HG02938 (cell line): Measurements from ENCODE around the gene CXCR5.

ENCODE experiments used
- ATAC-seq: cut with Tn5 transposase; IDR thresholded peaks from one replicate; pipeline ENCODE4 v1.9.1; 2021; ENCODE audit warnings: mild to moderate bottlenecking, moderate library complexity; ENCODE audit not compliant: unreplicated experiment

CXCR5 gene

DNA sequence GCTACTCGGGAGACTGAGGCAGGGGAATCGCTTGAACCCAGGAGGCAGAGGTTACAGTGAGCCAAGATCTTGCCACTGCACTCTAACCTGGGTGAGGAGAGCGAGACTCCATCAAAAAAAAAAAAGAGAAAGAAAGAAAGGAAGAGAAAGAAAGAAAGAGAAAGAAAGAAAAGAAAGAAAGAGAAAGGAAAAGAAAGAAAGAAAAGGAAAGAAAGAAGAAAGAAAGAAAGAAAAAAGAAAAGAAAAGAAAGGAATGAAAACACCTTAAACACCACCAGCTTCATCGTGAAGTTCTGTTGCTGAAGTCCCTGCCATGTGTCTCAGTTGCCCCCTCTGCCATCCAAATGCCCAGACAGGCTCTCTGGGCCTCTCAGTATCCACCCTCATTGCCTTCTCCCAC lies 9.9 kb upstream of the CXCR5 start:
- ATAC-seq = no peak

- ATAC-seq = no peak
Measured at GRCh38 chr11:118876286-118876685, 7.4 kb upstream of the CXCR5 start.

- ATAC-seq = no peak
Measured at GRCh38 chr11:118877487-118878162, 6.1 kb upstream of the CXCR5 start.

GRCh38 chr11:118878163-118878563 lies 5.5 kb upstream of the CXCR5 start:
- ATAC-seq = no peak

DNA sequence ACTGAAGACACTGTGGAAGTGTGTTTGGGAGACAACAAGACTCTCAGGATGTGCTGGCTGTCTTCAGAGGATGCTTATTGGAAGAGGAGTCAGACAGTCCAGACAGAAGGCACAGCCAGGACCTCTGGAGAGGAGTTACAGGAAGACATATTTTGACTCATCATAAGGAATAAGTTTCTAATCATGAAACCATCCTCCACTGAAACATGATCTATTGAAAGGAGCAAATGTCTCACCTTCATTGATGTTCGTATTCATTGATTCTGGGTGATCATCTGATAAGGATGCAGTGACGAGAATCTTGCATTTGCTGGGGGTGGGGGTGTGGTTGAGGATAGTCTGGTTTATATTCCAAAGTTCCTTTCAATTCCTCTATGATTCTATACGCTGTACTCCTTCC lies 2.5 kb upstream of the CXCR5 start:
- no peak for ATAC-seq

GRCh38 chr11:118882491-118882890 lies 1.2 kb upstream of the CXCR5 start:
- no peak for ATAC-seq

- ATAC-seq = no peak
Measured at GRCh38 chr11:118883004-118883367, 706 bp upstream of the CXCR5 start.

DNA sequence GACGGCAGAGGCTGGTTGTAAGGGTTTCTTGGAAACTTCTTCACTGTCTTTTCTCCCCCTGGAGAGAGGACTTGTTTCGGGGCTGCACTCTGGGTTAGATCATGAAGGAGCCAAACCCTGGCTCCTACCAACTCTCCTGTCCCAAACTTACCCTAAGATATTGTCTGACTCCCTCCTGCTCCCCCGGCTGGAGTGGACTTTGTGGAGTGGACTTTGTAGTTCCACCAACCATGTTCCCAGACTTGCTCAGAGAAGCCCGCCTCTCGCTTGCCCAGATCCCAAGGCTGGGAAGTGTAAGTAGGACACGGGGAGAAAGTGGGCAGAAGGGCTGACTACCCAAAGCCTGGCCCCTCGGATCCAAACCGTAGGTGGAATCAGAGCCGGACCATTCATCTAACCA lies 1.2 kb downstream of the CXCR5 start:
- no peak for ATAC-seq

GRCh38 chr11:118885319-118885718 lies 1.6 kb downstream of the CXCR5 start:
- ATAC-seq = no peak

DNA sequence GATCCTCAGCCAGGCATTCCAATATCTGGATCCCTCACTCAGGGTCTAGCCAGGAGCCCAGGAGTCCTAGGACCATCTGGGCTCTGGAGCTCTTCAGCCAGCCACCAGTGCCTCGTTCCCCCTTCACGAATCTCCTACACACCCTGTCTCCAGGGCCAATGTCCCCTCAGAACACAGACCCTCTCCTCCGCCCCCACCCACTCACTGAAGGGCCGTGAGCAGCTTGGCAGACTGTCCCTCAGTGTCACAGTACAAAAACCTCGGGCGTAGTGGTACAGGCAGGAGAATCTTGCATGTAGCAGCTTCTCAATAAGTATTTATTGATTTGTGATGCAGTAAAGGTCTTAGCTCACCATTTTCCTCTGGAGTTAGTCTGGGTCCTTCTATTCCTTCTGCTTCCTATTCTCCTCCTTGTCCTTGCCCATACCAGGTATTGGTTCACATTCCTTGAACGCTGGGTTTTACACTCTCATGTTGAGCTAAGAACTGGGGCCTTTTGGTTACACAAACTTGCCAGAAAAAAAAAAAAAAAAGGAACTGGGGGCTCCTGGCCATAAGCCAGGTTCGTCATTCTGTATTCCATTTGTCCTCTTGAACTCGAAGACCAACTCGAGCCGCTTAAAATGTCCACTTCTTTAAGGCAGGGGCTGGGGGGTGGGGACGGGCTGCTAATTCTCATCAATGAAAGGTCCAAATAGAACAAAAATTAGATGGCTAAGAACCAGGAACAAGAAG lies 2.3 kb downstream of the CXCR5 start:
- no peak for ATAC-seq

DNA sequence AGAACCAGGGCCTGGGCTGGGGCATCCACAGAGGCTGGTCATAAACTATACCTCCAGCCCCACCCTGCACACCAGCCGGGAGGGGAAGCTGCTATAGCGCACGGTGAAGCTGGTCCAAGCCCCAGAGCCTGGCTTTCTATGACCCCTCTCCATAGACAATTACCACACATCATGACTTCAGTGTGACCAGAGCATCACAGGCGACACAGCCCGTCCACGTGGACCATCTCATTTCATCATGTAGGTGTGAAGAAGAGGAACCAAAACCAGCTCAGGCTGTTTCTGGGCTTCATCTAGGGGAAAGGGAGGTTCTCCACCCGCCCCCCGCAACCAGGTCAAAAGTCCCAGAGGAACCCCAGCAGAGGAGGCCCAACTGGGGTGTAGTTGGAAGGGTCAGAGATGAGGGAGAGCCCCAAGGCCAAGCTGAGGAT lies 3.0 kb downstream of the CXCR5 start:
- ATAC-seq = no peak

- no peak for ATAC-seq
Measured at GRCh38 chr11:118887206-118887605, 3.5 kb downstream of the CXCR5 start.

- ATAC-seq = no peak
Measured at GRCh38 chr11:118888398-118888797, 4.7 kb downstream of the CXCR5 start.

DNA sequence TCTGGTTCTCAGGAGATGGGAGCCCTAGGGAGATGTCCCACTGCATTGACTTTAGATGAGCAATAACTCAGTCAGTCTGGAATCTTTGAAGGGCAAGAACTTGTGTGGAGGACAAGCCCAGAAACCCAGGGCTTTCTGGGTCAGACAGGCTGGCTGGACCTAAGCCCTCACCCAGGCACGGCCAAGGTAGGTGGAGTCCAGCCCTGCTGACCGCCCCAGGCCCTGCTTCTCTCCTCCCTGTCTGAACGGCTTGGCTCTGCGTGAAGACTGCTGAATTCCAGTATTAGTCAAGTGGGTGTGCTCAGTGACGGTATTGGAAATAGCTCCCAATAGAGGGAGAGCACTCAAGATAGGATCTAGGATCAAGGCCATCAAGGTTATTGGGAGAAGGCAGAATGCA lies 6.1 kb downstream of the CXCR5 start:
- no peak for ATAC-seq

GRCh38 chr11:118892514-118892913 lies 8.8 kb downstream of the CXCR5 start:
- no peak for ATAC-seq

- no peak for ATAC-seq
Measured at GRCh38 chr11:118892964-118893363, 9.3 kb downstream of the CXCR5 start.

- ATAC-seq = no peak
Measured at GRCh38 chr11:118893662-118894061, 10.0 kb downstream of the CXCR5 start.

DNA sequence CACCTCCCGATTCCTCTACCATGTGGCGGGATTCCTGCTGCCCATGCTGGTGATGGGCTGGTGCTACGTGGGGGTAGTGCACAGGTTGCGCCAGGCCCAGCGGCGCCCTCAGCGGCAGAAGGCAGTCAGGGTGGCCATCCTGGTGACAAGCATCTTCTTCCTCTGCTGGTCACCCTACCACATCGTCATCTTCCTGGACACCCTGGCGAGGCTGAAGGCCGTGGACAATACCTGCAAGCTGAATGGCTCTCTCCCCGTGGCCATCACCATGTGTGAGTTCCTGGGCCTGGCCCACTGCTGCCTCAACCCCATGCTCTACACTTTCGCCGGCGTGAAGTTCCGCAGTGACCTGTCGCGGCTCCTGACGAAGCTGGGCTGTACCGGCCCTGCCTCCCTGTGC lies 10.5 kb downstream of the CXCR5 start:
- ATAC-seq = no peak

DNA sequence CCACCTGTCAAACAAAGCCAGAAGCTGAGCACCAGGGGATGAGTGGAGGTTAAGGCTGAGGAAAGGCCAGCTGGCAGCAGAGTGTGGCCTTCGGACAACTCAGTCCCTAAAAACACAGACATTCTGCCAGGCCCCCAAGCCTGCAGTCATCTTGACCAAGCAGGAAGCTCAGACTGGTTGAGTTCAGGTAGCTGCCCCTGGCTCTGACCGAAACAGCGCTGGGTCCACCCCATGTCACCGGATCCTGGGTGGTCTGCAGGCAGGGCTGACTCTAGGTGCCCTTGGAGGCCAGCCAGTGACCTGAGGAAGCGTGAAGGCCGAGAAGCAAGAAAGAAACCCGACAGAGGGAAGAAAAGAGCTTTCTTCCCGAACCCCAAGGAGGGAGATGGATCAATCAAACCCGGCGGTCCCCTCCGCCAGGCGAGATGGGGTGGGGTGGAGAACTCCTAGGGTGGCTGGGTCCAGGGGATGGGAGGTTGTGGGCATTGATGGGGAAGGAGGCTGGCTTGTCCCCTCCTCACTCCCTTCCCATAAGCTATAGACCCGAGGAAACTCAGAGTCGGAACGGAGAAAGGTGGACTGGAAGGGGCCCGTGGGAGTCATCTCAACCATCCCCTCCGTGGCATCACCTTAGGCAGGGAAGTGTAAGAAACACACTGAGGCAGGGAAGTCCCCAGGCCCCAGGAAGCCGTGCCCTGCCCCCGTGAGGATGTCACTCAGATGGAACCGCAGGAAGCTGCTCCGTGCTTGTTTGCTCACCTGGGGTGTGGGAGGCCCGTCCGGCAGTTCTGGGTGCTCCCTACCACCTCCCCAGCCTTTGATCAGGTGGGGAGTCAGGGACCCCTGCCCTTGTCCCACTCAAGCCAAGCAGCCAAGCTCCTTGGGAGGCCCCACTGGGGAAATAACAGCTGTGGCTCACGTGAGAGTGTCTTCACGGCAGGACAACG lies 11.7 kb downstream of the CXCR5 start:
- peak; percentile 50 for ATAC-seq

- ATAC-seq = no peak
Measured at GRCh38 chr11:118896472-118896913, 12.8 kb downstream of the CXCR5 start.

GRCh38 chr11:118896921-118897591 lies 13.4 kb downstream of the CXCR5 start:
- ATAC-seq = no peak
